Hepatocyte (in vitro differentiated cells): Measurements from ENCODE around the gene C11orf24. TPM values are rescaled to one million over a fixed set of nuclear protein-coding genes. Genes with fewer than 3 reads are reported as not detected.

ENCODE experiments used
- DNase-seq: peaks from one replicate; pipeline ENCODE4 v3.0.0-alpha.2; 2016; ENCODE audit warnings: low spot score
- H2AFZ ChIP-seq: fragments of 200-600 bp; sonication (generic); 2 replicates; pipeline ENCODE4 v1.6.0; 2016; ENCODE audit warnings: antibody characterized with exemption, mild to moderate bottlenecking
- H3K27ac ChIP-seq: fragments of 200-600 bp; sonication (generic); 2 replicates; pipeline ENCODE4 v1.5.1; 2016; ENCODE audit warnings: mild to moderate bottlenecking
- H3K27me3 ChIP-seq: fragments of 200-600 bp; sonication (generic); 2 replicates; pipeline ENCODE4 v1.6.1; 2016
- H3K36me3 ChIP-seq: fragments of 200-600 bp; sonication (generic); replicated peaks from 2 replicates; pipeline ENCODE4 v1.5.1; 2016; ENCODE audit warnings: low read depth; ENCODE audit not compliant: insufficient read depth
- H3K4me1 ChIP-seq: fragments of 200-600 bp; sonication (generic); 2 replicates; pipeline ENCODE4 v1.5.1; 2016; ENCODE audit warnings: mild to moderate bottlenecking, moderate library complexity; ENCODE audit not compliant: insufficient read depth
- H3K4me2 ChIP-seq: fragments of 200-600 bp; sonication (generic); 2 replicates; pipeline ENCODE4 v1.6.0; 2016
- H3K4me3 ChIP-seq: fragments of 200-600 bp; sonication (generic); 2 replicates; pipeline ENCODE4 v1.5.1; 2016; ENCODE audit warnings: mild to moderate bottlenecking
- H3K79me2 ChIP-seq: fragments of 200-600 bp; sonication (generic); 2 replicates; pipeline ENCODE4 v1.6.0; 2017; ENCODE audit warnings: mild to moderate bottlenecking
- H3K9me2 ChIP-seq: fragments of 200-600 bp; sonication (generic); replicated peaks from 2 replicates; pipeline ENCODE4 v1.6.0; 2017; ENCODE audit warnings: mild to moderate bottlenecking; ENCODE audit not compliant: insufficient read depth
- H3K9me3 ChIP-seq: fragments of 200-600 bp; sonication (generic); 2 replicates; pipeline ENCODE4 v1.5.1; 2016; ENCODE audit warnings: low read depth, mild to moderate bottlenecking
- H4K20me1 ChIP-seq: fragments of 200-600 bp; sonication (generic); 2 replicates; pipeline ENCODE4 v1.6.0; 2016; ENCODE audit warnings: mild to moderate bottlenecking; ENCODE audit not compliant: insufficient read depth, poor library complexity, severe bottlenecking
- CTCF ChIP-seq: fragments of 200-600 bp; sonication (generic); IDR thresholded peaks from 2 replicates; pipeline ENCODE4 v1.5.1; 2016; ENCODE audit warnings: antibody characterized with exemption, mild to moderate bottlenecking; ENCODE audit not compliant: poor library complexity
- EZH2 ChIP-seq: fragments of 200-600 bp; sonication (generic); IDR thresholded peaks from 2 replicates; pipeline ENCODE4 v1.6.1; 2016; ENCODE audit warnings: antibody characterized with exemption, mild to moderate bottlenecking, borderline replicate concordance
- EZH2phosphoT487 ChIP-seq: fragments of 200-600 bp; sonication (generic); IDR thresholded peaks from one replicate; pipeline ENCODE4 v1.6.1; 2018; ENCODE audit warnings: antibody characterized with exemption, mild to moderate bottlenecking, low read depth, moderate library complexity; ENCODE audit not compliant: unreplicated experiment, severe bottlenecking
- WGBS: methylation state at CpG from one replicate; pipeline ENCODE4 v1.1.6; 2016; ENCODE audit warnings: low lambda C conversion rate; ENCODE audit errors: missing lambda C conversion rate; 5-methylcytosine and 5-hydroxymethylcytosine counted together
- polyA plus RNA-seq: library from polyadenylated mRNA; unstranded; fragments of >200 nt; fragmentation: Nextera tagmentation; extraction: Ambion mirVana; gene quantifications from 2 replicates; pipeline ENCODE4 v1.2.1, GENCODE V29; 2016
- total RNA-seq: library from RNA; depleted of rRNA; stranded (reverse); fragments of >200 nt; gene quantifications from 2 replicates; pipeline ENCODE4 v1.2.3, GENCODE V29; 2014

Gene C11orf24
- total and polyA plus RNA-seq, 2 experiments from 2014 or later, result 55.6 to 76.2 TPM

- WGBS, result 2% methylated on average over 76 of the region's 90 CpGs
- Histone ChIP-seq H2AFZ (peak overlapping the region; percentile 98), H3K36me3 (no peaks in the 10 kb centered on the region), H4K20me1 (peaks cover 37% of the 10 kb centered on the region), H3K27me3 (no peaks in the 10 kb centered on the region), H3K79me2 (peaks cover 36% of the 10 kb centered on the region), H3K27ac (peak overlapping the region; percentile 100), H3K4me3 (peak overlapping the region; percentile 54), H3K9me2 (no peaks in the 10 kb centered on the region), H3K9me3 (no peaks in the 10 kb centered on the region), H3K4me2 (peak overlapping the region; percentile 100), H3K4me1 (peaks cover 24% of the 10 kb centered on the region)
- peak; percentile 96 for DNase-seq
- no peak for TF ChIP-seq EZH2
- TF ChIP-seq CTCF, result no peak
- TF ChIP-seq EZH2phosphoT487, result no peak
These were observed 58.1 kb downstream of the C11orf24 start for GRCh38 chr11:68213555-68214172.

GRCh38 chr11:68213135-68213515, 58.6 kb downstream of the C11orf24 start, which contains the start of gene KMT5B:
Gene KMT5B (minus strand): TSS chr11:68213296. CDS start chr11:68190076, 23,220 bp downstream.
- peak within 1 kb of the TSS; percentile 98 for H2AFZ ChIP-seq
- no peaks in the 10 kb centered on the region for H3K9me3 ChIP-seq
- DNase-seq, result peak; percentile 81
- peaks cover 41% of the 10 kb centered on the region for H3K79me2 ChIP-seq
- H4K20me1 ChIP-seq, result peaks cover 43% of the 10 kb centered on the region
- peak within 1 kb of the TSS; percentile 100 for H3K4me2 ChIP-seq
- H3K4me1 ChIP-seq, result peaks cover 25% of the 10 kb centered on the region
- TF ChIP-seq EZH2phosphoT487 (no peak), EZH2 (no peak), CTCF (no peak)
- H3K4me3 ChIP-seq, result peak within 1 kb of the TSS; percentile 99
- H3K36me3 ChIP-seq, result no peaks in the 10 kb centered on the region
- WGBS, result no CpG with 5 or more reads among the region's 60 CpGs
- H3K27me3 ChIP-seq, result no peaks in the 10 kb centered on the region
- no peaks in the 10 kb centered on the region for H3K9me2 ChIP-seq
- peak within 1 kb of the TSS; percentile 100 for H3K27ac ChIP-seq

- peaks cover 25% of the 10 kb centered on the region for H3K4me1 ChIP-seq
- no peak overlapping the region for H2AFZ ChIP-seq
- H3K79me2 ChIP-seq, result peaks cover 47% of the 10 kb centered on the region
These were observed 59.2 kb downstream of the C11orf24 start for GRCh38 chr11:68212421-68213134.

More at GRCh38 chr11:68212421-68213134, 59.2 kb downstream of the C11orf24 start:
- DNase-seq, result peak; percentile 92
- TF ChIP-seq EZH2, result no peak
- peak; percentile 7 for TF ChIP-seq CTCF
- Histone ChIP-seq H3K4me3 (peak overlapping the region; percentile 99), H4K20me1 (peaks cover 48% of the 10 kb centered on the region), H3K27me3 (no peaks in the 10 kb centered on the region), H3K36me3 (no peaks in the 10 kb centered on the region), H3K9me2 (no peaks in the 10 kb centered on the region), H3K27ac (peak overlapping the region; percentile 100), H3K4me2 (peak overlapping the region; percentile 84), H3K9me3 (no peaks in the 10 kb centered on the region)
- under 1% methylated on average over 23 of the region's 80 CpGs for WGBS
